HepG2 (cell line): ENCODE measurements around the gene PMPCB. TPM values are rescaled to one million over a fixed set of nuclear protein-coding genes. Genes with fewer than 3 reads are reported as not detected.

Experiments used
- CEBPG ChIP-seq: IDR thresholded peaks from 2 replicates; pipeline ENCODE4 v1.6.1; 2016
- CHD4 ChIP-seq: fragments of 200-600 bp; sonication (generic); IDR thresholded peaks from 2 replicates; pipeline ENCODE4 v1.7.0; 2017; ENCODE audit warnings: mild to moderate bottlenecking, low read length, borderline replicate concordance
- MTF1 ChIP-seq: sonication (generic); formaldehyde crosslinking; IDR thresholded peaks from 2 replicates; pipeline ENCODE4 v1.5.0; 2020; ENCODE audit warnings: missing genetic modification reagents
- REPIN1 ChIP-seq: sonication (generic); formaldehyde crosslinking; IDR thresholded peaks from 2 replicates; pipeline ENCODE4 v1.8.0; 2022; ENCODE audit warnings: missing genetic modification reagents, low read depth, mild to moderate bottlenecking, borderline replicate concordance
- ZNF138 ChIP-seq: sonication (generic); formaldehyde crosslinking; IDR thresholded peaks from 2 replicates; pipeline ENCODE4 v1.5.0; 2020; ENCODE audit warnings: mild to moderate bottlenecking, low read depth, missing genetic modification reagents
- ZNF382 ChIP-seq: sonication (generic); formaldehyde crosslinking; IDR thresholded peaks from 2 replicates; pipeline ENCODE4 v1.5.0; 2020; ENCODE audit warnings: missing genetic modification reagents, mild to moderate bottlenecking, borderline replicate concordance
- ZNF547 ChIP-seq: sonication (generic); formaldehyde crosslinking; IDR thresholded peaks from 2 replicates; pipeline ENCODE4 v1.5.1; 2020; ENCODE audit warnings: mild to moderate bottlenecking, missing genetic modification reagents
- ZSCAN31 ChIP-seq: sonication (generic); formaldehyde crosslinking; IDR thresholded peaks from 2 replicates; pipeline ENCODE4 v1.5.0; 2020; ENCODE audit warnings: low read depth, mild to moderate bottlenecking, missing genetic modification reagents
- polyA plus RNA-seq, 8 experiments: library from polyadenylated mRNA; depleted of rRNA in 3 of 8; stranded (reverse) in 7 of 8; unstranded in 1 of 8; fragments of >200 nt; fragmentation: Illumina TruSeq in 4 of 8; extraction: Trizol in 4 of 8; gene quantifications; 2 replicates each; pipeline versions ENCODE4 v1.2.1 to v1.2.3, GENCODE V29; 2011 to 2016; ENCODE audit warnings: low read depth in 4 of 8, missing spikeins in 1 of 8, mixed read lengths in 1 of 8; ENCODE audit not compliant: insufficient read depth in 1 of 8
- total RNA-seq, 5 experiments: library from RNA; depleted of rRNA; stranded (reverse); fragments of >200 nt; fragmentation: Illumina TruSeq; extraction: Trizol; gene quantifications; 2 replicates each; pipeline ENCODE4 v1.2.3, GENCODE V29; 2016; ENCODE audit warnings: low read depth in 1 of 5
- TF ChIP-seq, protein P1 (sequence below): sonication (generic); formaldehyde crosslinking; IDR thresholded peaks from 2 replicates; pipeline ENCODE4 v1.4.0; 2020; ENCODE audit warnings: missing genetic modification reagents, borderline replicate concordance
- TF ChIP-seq, protein P2 (sequence below): IDR thresholded peaks from 2 replicates; pipeline ENCODE4 v1.6.1; 2016; ENCODE audit warnings: mild to moderate bottlenecking
- TF ChIP-seq, protein P3 (sequence below): sonication (generic); formaldehyde crosslinking; IDR thresholded peaks from 2 replicates; pipeline ENCODE4 v1.5.0; 2020; ENCODE audit warnings: missing genetic modification reagents
- TF ChIP-seq, protein P4 (sequence below): sonication (generic); formaldehyde crosslinking; IDR thresholded peaks from 2 replicates; pipeline ENCODE4 v1.8.1; 2023; ENCODE audit warnings: missing genetic modification reagents, inconsistent platforms, borderline replicate concordance
- TF ChIP-seq, protein P5 (sequence below): sonication (generic); formaldehyde crosslinking; IDR thresholded peaks from 2 replicates; pipeline ENCODE4 v1.4.0; 2020; ENCODE audit warnings: missing genetic modification reagents
- TF ChIP-seq, protein P6 (sequence below): IDR thresholded peaks from 2 replicates; pipeline ENCODE4 v1.6.1; 2016; ENCODE audit warnings: low read depth, control low read depth

Gene PMPCB
- total and polyA plus RNA-seq, 2 of the 13 experiments (the other 11 are each of a cell fraction or from before 2014, with no cell fraction given), result 80.8 to 124 TPM

DNA sequence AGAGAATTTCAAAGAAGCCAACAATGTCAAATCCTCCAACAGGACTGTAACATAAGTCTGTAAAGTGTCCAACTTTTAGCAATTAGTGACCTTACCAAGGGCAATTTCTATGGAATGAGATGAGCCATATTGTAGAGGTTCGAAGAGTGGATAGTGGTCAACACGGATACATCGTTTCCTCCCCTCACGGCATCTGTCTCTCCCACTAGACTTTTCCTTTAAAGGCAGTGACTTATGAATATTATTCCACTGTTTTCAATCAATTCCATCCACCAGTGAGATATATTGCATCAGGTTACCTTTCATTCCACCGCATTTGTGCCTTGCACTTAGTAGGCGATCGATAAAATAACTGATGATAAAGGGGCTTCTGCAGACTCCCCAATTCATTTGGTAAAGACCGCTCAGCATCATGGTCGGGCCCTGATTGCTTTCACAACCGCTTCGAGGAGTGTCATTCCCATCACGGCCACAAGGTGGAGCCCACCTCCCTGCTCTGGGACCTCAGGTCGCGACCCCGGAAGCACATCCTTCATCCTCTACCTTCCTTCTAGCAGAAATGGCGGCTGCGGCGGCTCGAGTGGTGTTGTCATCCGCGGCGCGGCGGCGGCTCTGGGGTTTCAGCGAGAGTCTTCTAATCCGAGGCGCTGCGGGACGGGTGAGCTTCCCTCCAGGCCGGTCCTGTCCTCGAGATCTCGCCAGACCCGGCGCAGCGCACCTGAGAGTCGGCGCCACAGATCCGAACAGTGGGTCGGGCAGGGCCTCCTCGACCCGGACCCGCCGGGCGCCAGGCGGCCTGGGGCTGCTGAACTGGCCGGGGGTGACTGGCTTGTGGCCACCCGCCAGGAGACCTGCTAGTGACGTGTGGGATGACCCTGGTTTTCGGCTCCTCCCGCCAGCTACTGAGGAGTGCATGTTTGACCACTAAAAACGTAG is at the start of gene PMPCB (continued):
- TF ChIP-seq ZNF547 (CRISPR knock-in tag), result peak; percentile 89
- TF ChIP-seq, protein P1, sequence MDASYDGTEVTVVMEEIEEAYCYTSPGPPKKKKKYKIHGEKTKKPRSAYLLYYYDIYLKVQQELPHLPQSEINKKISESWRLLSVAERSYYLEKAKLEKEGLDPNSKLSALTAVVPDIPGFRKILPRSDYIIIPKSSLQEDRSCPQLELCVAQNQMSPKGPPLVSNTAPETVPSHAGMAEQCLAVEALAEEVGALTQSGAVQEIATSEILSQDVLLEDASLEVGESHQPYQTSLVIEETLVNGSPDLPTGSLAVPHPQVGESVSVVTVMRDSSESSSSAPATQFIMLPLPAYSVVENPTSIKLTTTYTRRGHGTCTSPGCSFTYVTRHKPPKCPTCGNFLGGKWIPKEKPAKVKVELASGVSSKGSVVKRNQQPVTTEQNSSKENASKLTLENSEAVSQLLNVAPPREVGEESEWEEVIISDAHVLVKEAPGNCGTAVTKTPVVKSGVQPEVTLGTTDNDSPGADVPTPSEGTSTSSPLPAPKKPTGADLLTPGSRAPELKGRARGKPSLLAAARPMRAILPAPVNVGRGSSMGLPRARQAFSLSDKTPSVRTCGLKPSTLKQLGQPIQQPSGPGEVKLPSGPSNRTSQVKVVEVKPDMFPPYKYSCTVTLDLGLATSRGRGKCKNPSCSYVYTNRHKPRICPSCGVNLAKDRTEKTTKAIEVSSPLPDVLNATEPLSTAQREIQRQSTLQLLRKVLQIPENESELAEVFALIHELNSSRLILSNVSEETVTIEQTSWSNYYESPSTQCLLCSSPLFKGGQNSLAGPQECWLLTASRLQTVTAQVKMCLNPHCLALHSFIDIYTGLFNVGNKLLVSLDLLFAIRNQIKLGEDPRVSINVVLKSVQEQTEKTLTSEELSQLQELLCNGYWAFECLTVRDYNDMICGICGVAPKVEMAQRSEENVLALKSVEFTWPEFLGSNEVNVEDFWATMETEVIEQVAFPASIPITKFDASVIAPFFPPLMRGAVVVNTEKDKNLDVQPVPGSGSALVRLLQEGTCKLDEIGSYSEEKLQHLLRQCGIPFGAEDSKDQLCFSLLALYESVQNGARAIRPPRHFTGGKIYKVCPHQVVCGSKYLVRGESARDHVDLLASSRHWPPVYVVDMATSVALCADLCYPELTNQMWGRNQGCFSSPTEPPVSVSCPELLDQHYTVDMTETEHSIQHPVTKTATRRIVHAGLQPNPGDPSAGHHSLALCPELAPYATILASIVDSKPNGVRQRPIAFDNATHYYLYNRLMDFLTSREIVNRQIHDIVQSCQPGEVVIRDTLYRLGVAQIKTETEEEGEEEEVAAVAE (CRISPR knock-in tag), result peak; percentile 59; the same call in 1 of the 2 replicates
- TF ChIP-seq, protein P2, sequence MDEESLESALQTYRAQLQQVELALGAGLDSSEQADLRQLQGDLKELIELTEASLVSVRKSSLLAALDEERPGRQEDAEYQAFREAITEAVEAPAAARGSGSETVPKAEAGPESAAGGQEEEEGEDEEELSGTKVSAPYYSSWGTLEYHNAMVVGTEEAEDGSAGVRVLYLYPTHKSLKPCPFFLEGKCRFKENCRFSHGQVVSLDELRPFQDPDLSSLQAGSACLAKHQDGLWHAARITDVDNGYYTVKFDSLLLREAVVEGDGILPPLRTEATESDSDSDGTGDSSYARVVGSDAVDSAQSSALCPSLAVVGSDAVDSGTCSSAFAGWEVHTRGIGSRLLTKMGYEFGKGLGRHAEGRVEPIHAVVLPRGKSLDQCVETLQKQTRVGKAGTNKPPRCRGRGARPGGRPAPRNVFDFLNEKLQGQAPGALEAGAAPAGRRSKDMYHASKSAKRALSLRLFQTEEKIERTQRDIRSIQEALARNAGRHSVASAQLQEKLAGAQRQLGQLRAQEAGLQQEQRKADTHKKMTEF (CRISPR knock-in tag), result peak; percentile 95
- peak; percentile 66; the same call in 1 of the 2 replicates for TF ChIP-seq MTF1
- TF ChIP-seq, protein P3, sequence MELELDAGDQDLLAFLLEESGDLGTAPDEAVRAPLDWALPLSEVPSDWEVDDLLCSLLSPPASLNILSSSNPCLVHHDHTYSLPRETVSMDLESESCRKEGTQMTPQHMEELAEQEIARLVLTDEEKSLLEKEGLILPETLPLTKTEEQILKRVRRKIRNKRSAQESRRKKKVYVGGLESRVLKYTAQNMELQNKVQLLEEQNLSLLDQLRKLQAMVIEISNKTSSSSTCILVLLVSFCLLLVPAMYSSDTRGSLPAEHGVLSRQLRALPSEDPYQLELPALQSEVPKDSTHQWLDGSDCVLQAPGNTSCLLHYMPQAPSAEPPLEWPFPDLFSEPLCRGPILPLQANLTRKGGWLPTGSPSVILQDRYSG (CRISPR knock-in tag), result 0 out of 2 replicates have a peak, but pooled peaks have one; percentile 66
- TF ChIP-seq CHD4, result no peak
- TF ChIP-seq, protein P4, sequence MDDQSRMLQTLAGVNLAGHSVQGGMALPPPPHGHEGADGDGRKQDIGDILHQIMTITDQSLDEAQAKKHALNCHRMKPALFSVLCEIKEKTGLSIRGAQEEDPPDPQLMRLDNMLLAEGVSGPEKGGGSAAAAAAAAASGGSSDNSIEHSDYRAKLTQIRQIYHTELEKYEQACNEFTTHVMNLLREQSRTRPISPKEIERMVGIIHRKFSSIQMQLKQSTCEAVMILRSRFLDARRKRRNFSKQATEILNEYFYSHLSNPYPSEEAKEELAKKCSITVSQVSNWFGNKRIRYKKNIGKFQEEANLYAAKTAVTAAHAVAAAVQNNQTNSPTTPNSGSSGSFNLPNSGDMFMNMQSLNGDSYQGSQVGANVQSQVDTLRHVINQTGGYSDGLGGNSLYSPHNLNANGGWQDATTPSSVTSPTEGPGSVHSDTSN (CRISPR knock-in tag), result peak; percentile 39; the same call in 1 of the 2 replicates
- TF ChIP-seq ZNF138 (CRISPR knock-in tag), result no peak
- TF ChIP-seq, protein P5, sequence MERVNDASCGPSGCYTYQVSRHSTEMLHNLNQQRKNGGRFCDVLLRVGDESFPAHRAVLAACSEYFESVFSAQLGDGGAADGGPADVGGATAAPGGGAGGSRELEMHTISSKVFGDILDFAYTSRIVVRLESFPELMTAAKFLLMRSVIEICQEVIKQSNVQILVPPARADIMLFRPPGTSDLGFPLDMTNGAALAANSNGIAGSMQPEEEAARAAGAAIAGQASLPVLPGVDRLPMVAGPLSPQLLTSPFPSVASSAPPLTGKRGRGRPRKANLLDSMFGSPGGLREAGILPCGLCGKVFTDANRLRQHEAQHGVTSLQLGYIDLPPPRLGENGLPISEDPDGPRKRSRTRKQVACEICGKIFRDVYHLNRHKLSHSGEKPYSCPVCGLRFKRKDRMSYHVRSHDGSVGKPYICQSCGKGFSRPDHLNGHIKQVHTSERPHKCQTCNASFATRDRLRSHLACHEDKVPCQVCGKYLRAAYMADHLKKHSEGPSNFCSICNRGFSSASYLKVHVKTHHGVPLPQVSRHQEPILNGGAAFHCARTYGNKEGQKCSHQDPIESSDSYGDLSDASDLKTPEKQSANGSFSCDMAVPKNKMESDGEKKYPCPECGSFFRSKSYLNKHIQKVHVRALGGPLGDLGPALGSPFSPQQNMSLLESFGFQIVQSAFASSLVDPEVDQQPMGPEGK, result peak; percentile 36
- TF ChIP-seq, protein P6, sequence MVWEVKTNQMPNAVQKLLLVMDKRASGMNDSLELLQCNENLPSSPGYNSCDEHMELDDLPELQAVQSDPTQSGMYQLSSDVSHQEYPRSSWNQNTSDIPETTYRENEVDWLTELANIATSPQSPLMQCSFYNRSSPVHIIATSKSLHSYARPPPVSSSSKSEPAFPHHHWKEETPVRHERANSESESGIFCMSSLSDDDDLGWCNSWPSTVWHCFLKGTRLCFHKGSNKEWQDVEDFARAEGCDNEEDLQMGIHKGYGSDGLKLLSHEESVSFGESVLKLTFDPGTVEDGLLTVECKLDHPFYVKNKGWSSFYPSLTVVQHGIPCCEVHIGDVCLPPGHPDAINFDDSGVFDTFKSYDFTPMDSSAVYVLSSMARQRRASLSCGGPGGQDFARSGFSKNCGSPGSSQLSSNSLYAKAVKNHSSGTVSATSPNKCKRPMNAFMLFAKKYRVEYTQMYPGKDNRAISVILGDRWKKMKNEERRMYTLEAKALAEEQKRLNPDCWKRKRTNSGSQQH (CRISPR knock-in tag), result peak; percentile 63; the same call in 1 of the 2 replicates
- peak; percentile 80 for TF ChIP-seq CEBPG
- peak; percentile 51; the same call in 1 of the 2 replicates for TF ChIP-seq REPIN1 (CRISPR knock-in tag)
- no peak for TF ChIP-seq ZNF382 (CRISPR knock-in tag)
- TF ChIP-seq ZSCAN31 (CRISPR knock-in tag), result 0 out of 2 replicates have a peak, but pooled peaks have one; percentile 71
